GM21526 (cell line): ENCODE measurements around the gene PTBP3.
"Not testable (repeated sequence)": the region's sequence is repeated elsewhere in the genome, so short reads cannot be mapped to it uniquely, and the experiment has no call there.

ENCODE experiments used
- ATAC-seq: cut with Tn5 transposase; IDR thresholded peaks from one replicate; pipeline ENCODE4 v1.9.1; 2021; ENCODE audit warnings: moderate library complexity; ENCODE audit not compliant: unreplicated experiment, low FRiP score

Gene PTBP3

GRCh38 chr9:112218908-112219307, 114.5 kb downstream of the PTBP3 start:
- ATAC-seq, result peak; percentile 90

- ATAC-seq, result no peak
Measured at GRCh38 chr9:112212926-112213325, 120.5 kb downstream of the PTBP3 start.

GRCh38 chr9:112207451-112207850, 126.0 kb downstream of the PTBP3 start:
- ATAC-seq, result no peak

GRCh38 chr9:112203536-112203935, 129.9 kb downstream of the PTBP3 start:
- ATAC-seq, result no peak

- ATAC-seq, result no peak
Measured at GRCh38 chr9:112200711-112201110, 132.7 kb downstream of the PTBP3 start.

GRCh38 chr9:112198646-112199045, 134.8 kb downstream of the PTBP3 start:
- no peak for ATAC-seq

GRCh38 chr9:112194969-112195431, 138.4 kb downstream of the PTBP3 start:
- ATAC-seq, result no peak

- no peak for ATAC-seq
Measured at GRCh38 chr9:112193572-112194288, 139.7 kb downstream of the PTBP3 start.

GRCh38 chr9:112190320-112190719, 143.1 kb downstream of the PTBP3 start:
- not testable (repeated sequence) for ATAC-seq

- no peak for ATAC-seq
Measured at GRCh38 chr9:112188884-112189283, 144.5 kb downstream of the PTBP3 start.

- ATAC-seq, result no peak
Measured at GRCh38 chr9:112187404-112187803, 146.0 kb downstream of the PTBP3 start.

- ATAC-seq, result no peak
Measured at GRCh38 chr9:112186695-112187094, 146.7 kb downstream of the PTBP3 start.

GRCh38 chr9:112184946-112185345, 148.5 kb downstream of the PTBP3 start:
- no peak for ATAC-seq

GRCh38 chr9:112184221-112184620, 149.2 kb downstream of the PTBP3 start:
- no peak for ATAC-seq

GRCh38 chr9:112180387-112180881, 153.0 kb downstream of the PTBP3 start:
- no peak for ATAC-seq

- no peak for ATAC-seq
Measured at GRCh38 chr9:112179816-112180215, 153.6 kb downstream of the PTBP3 start.

- ATAC-seq, result no peak
Measured at GRCh38 chr9:112176524-112176923, 156.9 kb downstream of the PTBP3 start.

- ATAC-seq, result no peak
Measured at GRCh38 chr9:112175796-112176315, 157.6 kb downstream of the PTBP3 start.

GRCh38 chr9:112174965-112175795, 158.2 kb downstream of the PTBP3 start, which contains the start of gene SUSD1:
TSS of gene SUSD1 (minus strand) at chr9:112175297. CDS start at chr9:112175235, 62 bp downstream.
- peak; percentile 46 for ATAC-seq

- ATAC-seq, result peak; percentile 79
Measured at GRCh38 chr9:112174222-112174964, 159.0 kb downstream of the PTBP3 start.
